ENCODE results near the gene NR1H3. TPM values are rescaled to one million over a fixed set of nuclear protein-coding genes. Genes with fewer than 3 reads are reported as not detected.

The NR1H3 gene
- total and polyA plus RNA-seq, 4 donors = 14.9 to 123 (median 49.0) TPM

- peaks cover 12 to 21% of the 10 kb centered on the region in 2 donors for H3K36me3 ChIP-seq (ENCODE audit: control insufficient read depth in 1 of 2, insufficient read depth in 2 of 2, low read length in 1 of 2)
- no peak overlapping the region for H3K4me3 ChIP-seq (ENCODE audit: low read length in 2 of 2)
- intact Hi-C loops (cut with DNase I) = no loop called here
- ATAC-seq (ENCODE audit: low FRiP score) (no peak), DNase-seq (no peak)
- no peaks in the 10 kb centered on the region for H3K27me3 ChIP-seq (ENCODE audit: control insufficient read depth in 1 of 2, insufficient read depth in 2 of 2, low read length in 1 of 2)
- H3K9me3 ChIP-seq (ENCODE audit: control insufficient read depth, low read length) = no peaks in the 10 kb centered on the region
- WGBS, 2 donors = 89 to 93% methylated on average over 4 of the region's 4 CpGs
- H3K27ac ChIP-seq (ENCODE audit: low read depth in 1 of 2, low read length in 2 of 2) = no peak overlapping the region
- H3K4me1 ChIP-seq (ENCODE audit: control insufficient read depth in 1 of 2, insufficient read depth in 2 of 2, low read length in 2 of 2) = no peaks in the 10 kb centered on the region
These were observed 21.0 kb downstream of the NR1H3 start for GRCh38 chr11:47278769-47279168.

- intact Hi-C loops (cut with DNase I) = no loop called here
- H3K9me3 ChIP-seq (ENCODE audit: control insufficient read depth, low read length) = no peaks in the 10 kb centered on the region
- ATAC-seq (ENCODE audit: low FRiP score) = no peak
- no peaks in the 10 kb centered on the region for H3K27me3 ChIP-seq (ENCODE audit: control insufficient read depth in 1 of 2, insufficient read depth in 2 of 2, low read length in 1 of 2)
- H3K27ac ChIP-seq (ENCODE audit: low read depth in 1 of 2, low read length in 2 of 2) = no peak overlapping the region
- H3K4me3 ChIP-seq (ENCODE audit: low read length in 2 of 2) = no peak overlapping the region
- peaks cover 12 to 28% of the 10 kb centered on the region in 2 donors for H3K36me3 ChIP-seq (ENCODE audit: control insufficient read depth in 1 of 2, insufficient read depth in 2 of 2, low read length in 1 of 2)
- no peaks in the 10 kb centered on the region for H3K4me1 ChIP-seq (ENCODE audit: control insufficient read depth in 1 of 2, insufficient read depth in 2 of 2, low read length in 2 of 2)
- DNase-seq = no peak
These were observed 22.3 kb downstream of the NR1H3 start for GRCh38 chr11:47280099-47280498.

GRCh38 chr11:47280860-47281259 lies 23.1 kb downstream of the NR1H3 start:
- 64% methylated on average over 5 of the region's 5 CpGs for WGBS, 2 donors

GRCh38 chr11:47282462-47282861 lies 24.7 kb downstream of the NR1H3 start:
- Histone ChIP-seq H3K36me3 (ENCODE audit: control insufficient read depth in 1 of 2, insufficient read depth in 2 of 2, low read length in 1 of 2) (peaks cover 11 to 33% of the 10 kb centered on the region in 2 donors), H3K27me3 (ENCODE audit: control insufficient read depth in 1 of 2, insufficient read depth in 2 of 2, low read length in 1 of 2) (no peaks in the 10 kb centered on the region), H3K27ac (ENCODE audit: low read depth in 1 of 2, low read length in 2 of 2) (no peak overlapping the region), H3K4me1 (ENCODE audit: control insufficient read depth in 1 of 2, insufficient read depth in 2 of 2, low read length in 2 of 2) (no peaks in the 10 kb centered on the region), H3K4me3 (ENCODE audit: low read length in 2 of 2) (no peak overlapping the region), H3K9me3 (ENCODE audit: control insufficient read depth, low read length) (no peaks in the 10 kb centered on the region)
- ATAC-seq (ENCODE audit: low FRiP score) = no peak
- no peak for DNase-seq
- intact Hi-C loops (cut with DNase I) = no loop called here
- 95 to 97% methylated on average over 7 of the region's 7 CpGs for WGBS, 2 donors

More at GRCh38 chr11:47280860-47281259, 23.1 kb downstream of the NR1H3 start:
- Histone ChIP-seq H3K4me3 (ENCODE audit: low read length in 2 of 2) (no peak overlapping the region), H3K9me3 (ENCODE audit: control insufficient read depth, low read length) (no peaks in the 10 kb centered on the region), H3K4me1 (ENCODE audit: control insufficient read depth in 1 of 2, insufficient read depth in 2 of 2, low read length in 2 of 2) (no peaks in the 10 kb centered on the region), H3K27me3 (ENCODE audit: control insufficient read depth in 1 of 2, insufficient read depth in 2 of 2, low read length in 1 of 2) (no peaks in the 10 kb centered on the region), H3K27ac (ENCODE audit: low read depth in 1 of 2, low read length in 2 of 2) (no peak overlapping the region), H3K36me3 (ENCODE audit: control insufficient read depth in 1 of 2, insufficient read depth in 2 of 2, low read length in 1 of 2) (peaks cover 12 to 32% of the 10 kb centered on the region in 2 donors)
- no peak for DNase-seq
- intact Hi-C loops (cut with DNase I) = no loop called here
- no peak for ATAC-seq (ENCODE audit: low FRiP score)

GRCh38 chr11:47284151-47284550 lies 26.4 kb downstream of the NR1H3 start:
- 91 to 92% methylated on average over 4 of the region's 4 CpGs for WGBS, 2 donors
- DNase-seq = no peak
- H3K36me3 ChIP-seq (ENCODE audit: control insufficient read depth in 1 of 2, insufficient read depth in 2 of 2, low read length in 1 of 2) = peaks cover 8 to 30% of the 10 kb centered on the region in 2 donors

GRCh38 chr11:47285969-47286770 lies 28.4 kb downstream of the NR1H3 start:
- H3K27ac ChIP-seq (ENCODE audit: low read depth in 1 of 2, low read length in 2 of 2) = no peak overlapping the region
- 92 to 93% methylated on average over 13 of the region's 13 CpGs for whole genome bisulfite sequencing, 2 donors

More at GRCh38 chr11:47284151-47284550, 26.4 kb downstream of the NR1H3 start:
- intact Hi-C loops (cut with DNase I) = no loop called here
- H3K4me1 ChIP-seq (ENCODE audit: control insufficient read depth in 1 of 2, insufficient read depth in 2 of 2, low read length in 2 of 2) = no peaks in the 10 kb centered on the region
- H3K27me3 ChIP-seq (ENCODE audit: control insufficient read depth in 1 of 2, insufficient read depth in 2 of 2, low read length in 1 of 2) = no peaks in the 10 kb centered on the region
- no peaks in the 10 kb centered on the region for H3K9me3 ChIP-seq (ENCODE audit: control insufficient read depth, low read length)
- ATAC-seq (ENCODE audit: low FRiP score) = no peak
- H3K4me3 ChIP-seq (ENCODE audit: low read length in 2 of 2) = no peak overlapping the region
- no peak overlapping the region for H3K27ac ChIP-seq (ENCODE audit: low read depth in 1 of 2, low read length in 2 of 2)

GRCh38 chr11:47288066-47288465 lies 30.3 kb downstream of the NR1H3 start:
- 76 to 78% methylated on average over 5 of the region's 5 CpGs for WGBS, 2 donors
- ATAC-seq (ENCODE audit: low FRiP score) (no peak), DNase-seq (no peak)
- Histone ChIP-seq H3K27ac (ENCODE audit: low read depth in 1 of 2, low read length in 2 of 2) (no peak overlapping the region), H3K4me3 (ENCODE audit: low read length in 2 of 2) (no peak overlapping the region), H3K4me1 (ENCODE audit: control insufficient read depth in 1 of 2, insufficient read depth in 2 of 2, low read length in 2 of 2) (no peaks in the 10 kb centered on the region), H3K36me3 (ENCODE audit: control insufficient read depth in 1 of 2, insufficient read depth in 2 of 2, low read length in 1 of 2) (peaks cover 7 to 31% of the 10 kb centered on the region in 2 donors), H3K27me3 (ENCODE audit: control insufficient read depth in 1 of 2, insufficient read depth in 2 of 2, low read length in 1 of 2) (no peaks in the 10 kb centered on the region), H3K9me3 (ENCODE audit: control insufficient read depth, low read length) (no peaks in the 10 kb centered on the region)
- intact Hi-C loops (cut with DNase I) = no loop called here

More at GRCh38 chr11:47285969-47286770, 28.4 kb downstream of the NR1H3 start:
- intact Hi-C loops (cut with DNase I) = no loop called here
- no peaks in the 10 kb centered on the region for H3K4me1 ChIP-seq (ENCODE audit: control insufficient read depth in 1 of 2, insufficient read depth in 2 of 2, low read length in 2 of 2)
- H3K4me3 ChIP-seq (ENCODE audit: low read length in 2 of 2) = no peak overlapping the region
- no peak for DNase-seq
- no peak for ATAC-seq (ENCODE audit: low FRiP score)
- H3K9me3 ChIP-seq (ENCODE audit: control insufficient read depth, low read length) = no peaks in the 10 kb centered on the region
- peaks cover 10 to 33% of the 10 kb centered on the region in 2 donors for H3K36me3 ChIP-seq (ENCODE audit: control insufficient read depth in 1 of 2, insufficient read depth in 2 of 2, low read length in 1 of 2)
- no peaks in the 10 kb centered on the region for H3K27me3 ChIP-seq (ENCODE audit: control insufficient read depth in 1 of 2, insufficient read depth in 2 of 2, low read length in 1 of 2)

GRCh38 chr11:47289856-47290255 lies 32.1 kb downstream of the NR1H3 start:
- WGBS, 2 donors = 91 to 95% methylated on average over 15 of the region's 15 CpGs

GRCh38 chr11:47295385-47295784 lies 37.6 kb downstream of the NR1H3 start:
- peaks cover 4 to 10% of the 10 kb centered on the region in 2 donors for H3K36me3 ChIP-seq (ENCODE audit: control insufficient read depth in 1 of 2, insufficient read depth in 2 of 2, low read length in 1 of 2)
- H3K4me1 ChIP-seq (ENCODE audit: control insufficient read depth in 1 of 2, insufficient read depth in 2 of 2, low read length in 2 of 2) = no peaks in the 10 kb centered on the region
- intact Hi-C loops (cut with DNase I) = no loop called here
- H3K4me3 ChIP-seq (ENCODE audit: low read length in 2 of 2) = no peak overlapping the region
- no peak for DNase-seq
- WGBS, 2 donors = 93 to 94% methylated on average over 5 of the region's 5 CpGs
- H3K9me3 ChIP-seq (ENCODE audit: control insufficient read depth, low read length) = peaks cover 2% of the 10 kb centered on the region
- ATAC-seq (ENCODE audit: low FRiP score) = no peak
- no peaks in the 10 kb centered on the region for H3K27me3 ChIP-seq (ENCODE audit: control insufficient read depth in 1 of 2, insufficient read depth in 2 of 2, low read length in 1 of 2)
- H3K27ac ChIP-seq (ENCODE audit: low read depth in 1 of 2, low read length in 2 of 2) = no peak overlapping the region

More at GRCh38 chr11:47289856-47290255, 32.1 kb downstream of the NR1H3 start:
- intact Hi-C loops (cut with DNase I) = no loop called here
- Histone ChIP-seq H3K4me1 (ENCODE audit: control insufficient read depth in 1 of 2, insufficient read depth in 2 of 2, low read length in 2 of 2) (no peaks in the 10 kb centered on the region), H3K36me3 (ENCODE audit: control insufficient read depth in 1 of 2, insufficient read depth in 2 of 2, low read length in 1 of 2) (peaks cover 7 to 25% of the 10 kb centered on the region in 2 donors), H3K4me3 (ENCODE audit: low read length in 2 of 2) (no peak overlapping the region), H3K27me3 (ENCODE audit: control insufficient read depth in 1 of 2, insufficient read depth in 2 of 2, low read length in 1 of 2) (no peaks in the 10 kb centered on the region), H3K9me3 (ENCODE audit: control insufficient read depth, low read length) (no peaks in the 10 kb centered on the region), H3K27ac (ENCODE audit: low read depth in 1 of 2, low read length in 2 of 2) (no peak overlapping the region)
- ATAC-seq (ENCODE audit: low FRiP score) (no peak), DNase-seq (no peak)

Data from aorta (tissue), 5 donors.